Epithelial cell of proximal tubule (primary cell): ENCODE results near the gene LRRC8A. TPM values are rescaled to one million over a fixed set of nuclear protein-coding genes. Genes with fewer than 3 reads are reported as not detected.

Source experiments
- DNase-seq: peaks from one replicate; pipeline ENCODE4 v3.0.0-alpha.2; 2011; ENCODE audit warnings: low read depth
- H3K4me3 ChIP-seq: 2 replicates; pipeline ENCODE4 v1.5.1; 2011; ENCODE audit warnings: low read depth, mild to moderate bottlenecking, low read length
- CTCF ChIP-seq: conservative IDR thresholded peaks from 2 replicates; pipeline ENCODE4 v1.5.1; 2012; ENCODE audit warnings: low read depth, mild to moderate bottlenecking, low read length
- total RNA-seq: library from RNA; depleted of rRNA; stranded (reverse); fragments of >200 nt; gene quantifications from 2 replicates; pipeline ENCODE4 v1.2.3, GENCODE V29; 2015

The LRRC8A gene
- total RNA-seq, 1 donor from 2014 or later, result 104 TPM

DNA sequence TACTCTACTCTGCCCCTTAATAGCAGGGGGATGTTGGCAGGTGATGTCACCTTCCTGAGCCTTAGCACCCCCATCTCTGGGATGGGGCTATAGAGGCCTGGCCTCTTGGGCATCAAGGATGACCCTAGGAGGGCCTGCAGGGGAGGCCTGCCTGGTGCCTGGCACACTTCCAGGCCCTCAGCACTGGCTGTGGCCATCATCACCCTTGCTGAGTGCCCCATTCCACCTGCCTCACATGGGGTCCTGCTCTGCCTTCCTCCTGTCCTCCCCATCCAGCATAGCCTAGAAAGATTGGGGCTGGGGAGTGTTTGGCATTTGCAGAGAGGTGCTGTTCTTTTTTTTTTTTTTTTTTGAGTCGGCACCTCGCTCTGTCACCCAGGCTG lies 21.1 kb downstream of the LRRC8A start:
- no peak for DNase-seq
- no peak overlapping the region for H3K4me3 ChIP-seq
- no peak for TF ChIP-seq CTCF

- DNase-seq, result no peak
- H3K4me3 ChIP-seq, result no peak overlapping the region
- no peak for TF ChIP-seq CTCF
Measured at GRCh38 chr9:128903871-128904620, 22.1 kb downstream of the LRRC8A start.

- TF ChIP-seq CTCF, result no peak
- no peak overlapping the region for H3K4me3 ChIP-seq
- DNase-seq, result no peak
Measured at GRCh38 chr9:128905964-128906363, 24.0 kb downstream of the LRRC8A start.

DNA sequence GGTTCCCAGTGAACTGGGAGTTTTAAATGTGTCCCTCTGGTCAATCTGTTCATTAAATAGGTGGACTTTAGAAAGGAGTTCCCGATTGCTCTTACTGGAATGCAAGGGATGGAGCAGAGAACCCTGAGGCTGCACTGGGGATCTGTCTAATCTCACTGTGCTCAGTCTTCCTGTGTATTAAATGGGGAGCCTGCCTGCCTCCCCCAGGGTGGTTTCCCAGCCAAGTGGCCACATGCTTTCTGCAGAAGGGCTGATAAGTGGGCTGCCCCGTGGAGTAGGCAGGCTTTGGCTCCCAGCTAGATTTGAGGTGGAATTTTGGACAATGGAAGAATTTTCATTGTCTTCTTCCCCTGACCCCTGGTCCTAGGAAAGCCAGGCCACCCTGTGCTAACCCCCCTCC lies 24.8 kb downstream of the LRRC8A start:
- DNase-seq, result no peak
- TF ChIP-seq CTCF, result no peak

DNA sequence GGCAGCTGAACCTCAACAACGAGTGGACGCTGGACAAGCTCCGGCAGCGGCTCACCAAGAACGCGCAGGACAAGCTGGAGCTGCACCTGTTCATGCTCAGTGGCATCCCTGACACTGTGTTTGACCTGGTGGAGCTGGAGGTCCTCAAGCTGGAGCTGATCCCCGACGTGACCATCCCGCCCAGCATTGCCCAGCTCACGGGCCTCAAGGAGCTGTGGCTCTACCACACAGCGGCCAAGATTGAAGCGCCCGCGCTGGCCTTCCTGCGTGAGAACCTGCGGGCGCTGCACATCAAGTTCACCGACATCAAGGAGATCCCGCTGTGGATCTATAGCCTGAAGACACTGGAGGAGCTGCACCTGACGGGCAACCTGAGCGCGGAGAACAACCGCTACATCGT lies 26.4 kb downstream of the LRRC8A start:
- H3K4me3 ChIP-seq, result no peak overlapping the region
- no peak for DNase-seq
- TF ChIP-seq CTCF, result no peak

More for the DNA sequence above, 24.8 kb downstream of the LRRC8A start:
- H3K4me3 ChIP-seq, result no peak overlapping the region

- TF ChIP-seq CTCF, result no peak
Measured at GRCh38 chr9:128909859-128910258, 27.9 kb downstream of the LRRC8A start.

DNA sequence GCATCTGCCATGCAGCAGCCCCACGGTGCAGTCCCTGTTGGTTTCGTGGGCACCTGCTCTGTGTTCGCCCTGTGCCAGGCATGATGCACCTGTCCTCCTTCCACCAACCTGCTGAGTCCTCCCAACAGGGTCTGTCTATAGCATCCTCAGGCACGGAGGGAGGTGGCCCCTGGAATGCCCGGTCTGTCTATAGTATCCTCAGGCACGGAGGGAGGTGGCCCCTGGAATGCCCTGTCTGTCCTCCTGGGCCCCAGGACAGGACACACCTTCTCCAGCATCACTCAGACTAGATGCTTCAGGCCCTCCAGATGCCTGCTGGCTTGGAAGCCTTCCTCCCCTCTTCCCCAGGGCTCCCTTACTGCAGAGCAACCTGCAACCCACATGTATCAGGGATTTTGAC lies 29.0 kb downstream of the LRRC8A start:
- DNase-seq, result no peak
- no peak overlapping the region for H3K4me3 ChIP-seq
- TF ChIP-seq CTCF, result no peak

More at GRCh38 chr9:128909859-128910258, 27.9 kb downstream of the LRRC8A start:
- no peak overlapping the region for H3K4me3 ChIP-seq
- no peak for DNase-seq
